NCI-H128 (cell line): ENCODE results near the gene EXD2.
"Not testable (repeated sequence)": the region's sequence is repeated elsewhere in the genome, so short reads cannot be mapped to it uniquely, and the experiment has no call there.

ENCODE experiments used
- DNase-seq: peaks from one replicate; lab custom pipeline; 2025; ENCODE audit not compliant: unreplicated experiment; lab: John Stamatoyannopoulos, UW

Gene EXD2

GRCh38 chr14:69274321-69274720, 83.0 kb downstream of the EXD2 start:
- DNase-seq = no peak

- DNase-seq = no peak
Measured at GRCh38 chr14:69275331-69275730, 84.0 kb downstream of the EXD2 start.

DNA sequence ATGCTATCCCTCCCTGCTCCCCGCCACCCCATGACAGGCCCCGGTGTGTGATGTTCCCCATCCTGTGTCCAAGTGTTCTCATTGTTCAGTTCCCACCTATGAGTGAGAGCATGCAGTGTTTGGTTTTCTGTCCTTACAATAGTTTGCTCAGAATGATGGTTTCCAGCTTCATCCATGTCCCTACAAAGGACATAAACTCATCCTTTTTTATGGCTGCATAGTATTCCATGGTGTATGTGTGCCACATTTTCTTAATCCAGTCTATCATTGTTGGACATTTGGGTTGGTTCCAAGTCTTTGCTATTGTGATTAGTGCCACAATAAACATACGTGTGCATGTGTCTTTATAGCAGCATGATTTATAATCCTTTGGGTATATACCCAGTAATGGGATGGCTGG, 86.1 kb downstream of the EXD2 start:
- not testable (repeated sequence) for DNase-seq

DNA sequence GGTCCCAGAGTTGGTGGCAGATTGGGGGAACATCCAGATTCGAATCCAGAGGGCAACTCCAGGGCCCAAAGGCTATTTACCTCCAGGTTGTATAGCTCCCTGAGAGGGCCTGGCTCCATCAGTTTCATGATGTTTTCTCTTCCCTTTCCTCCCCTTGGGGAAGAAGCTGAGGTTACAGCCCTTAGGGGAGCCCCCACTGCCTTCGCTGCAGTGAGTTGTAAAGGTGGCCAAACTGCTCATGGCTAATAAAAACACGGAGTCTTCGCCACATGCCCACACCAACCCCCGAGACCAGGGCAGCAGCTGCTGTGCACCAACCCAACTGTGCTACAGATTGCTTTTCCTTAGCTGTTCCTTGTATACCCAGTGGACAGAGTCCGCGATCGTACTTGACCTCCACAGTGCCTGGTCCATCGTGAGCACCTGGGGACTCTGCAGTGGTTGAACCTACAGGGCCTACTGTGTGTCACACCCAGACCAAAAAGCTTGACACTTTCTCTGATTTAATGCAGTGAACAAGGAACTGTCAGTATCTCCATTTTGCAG, 89.5 kb downstream of the EXD2 start:
- DNase-seq = no peak

GRCh38 chr14:69281450-69282169, 90.3 kb downstream of the EXD2 start:
- no peak for DNase-seq

DNA sequence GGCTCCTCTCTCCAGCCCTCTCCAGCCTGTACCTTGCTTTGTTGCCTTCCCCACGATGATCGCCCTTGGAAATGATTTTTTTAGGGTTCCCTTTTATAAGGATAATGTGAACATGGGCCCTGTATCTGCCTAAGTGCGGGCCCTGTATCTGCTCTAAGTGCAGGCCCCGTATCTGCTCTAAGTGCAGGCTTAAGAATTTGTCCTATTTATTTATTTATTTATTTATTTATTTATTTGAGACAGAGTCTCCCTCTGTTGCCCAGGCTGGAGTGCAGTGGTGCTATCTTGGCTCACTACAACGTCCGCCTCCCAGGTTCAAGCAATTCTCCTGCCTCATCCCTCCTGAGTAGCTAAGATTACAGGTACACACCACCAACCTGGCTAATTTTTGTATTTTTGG, 91.2 kb downstream of the EXD2 start:
- no peak for DNase-seq

GRCh38 chr14:69284170-69284569, 92.9 kb downstream of the EXD2 start:
- no peak for DNase-seq

DNA sequence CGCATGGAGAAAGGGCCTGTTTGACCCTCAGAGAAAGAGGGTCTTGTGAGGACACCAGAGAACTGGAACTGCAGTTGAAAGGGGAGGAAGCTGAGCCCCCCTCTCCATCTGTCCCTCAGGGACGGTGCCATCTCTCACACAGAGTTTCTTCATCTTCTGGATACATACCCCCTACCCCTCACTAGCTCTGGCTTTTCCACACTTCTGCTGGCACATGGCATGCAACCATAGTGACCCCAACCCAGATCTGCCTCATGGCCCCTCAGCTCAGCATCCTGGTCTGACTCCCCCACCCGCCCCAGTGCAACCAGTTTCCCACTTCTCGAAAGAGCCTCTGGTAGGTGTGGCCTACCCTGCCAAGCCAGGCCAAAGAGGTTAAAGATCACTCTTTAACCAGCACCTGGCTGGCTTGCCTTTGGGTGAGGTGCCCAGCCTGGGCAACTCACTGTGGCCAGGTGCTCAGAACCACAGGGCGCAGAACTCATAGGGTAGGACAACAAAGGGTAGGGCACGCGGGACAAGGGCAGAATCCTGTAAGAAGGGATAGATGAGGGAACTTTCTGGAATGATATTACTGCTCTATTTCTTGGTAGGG, 94.5 kb downstream of the EXD2 start:
- no peak for DNase-seq

DNA sequence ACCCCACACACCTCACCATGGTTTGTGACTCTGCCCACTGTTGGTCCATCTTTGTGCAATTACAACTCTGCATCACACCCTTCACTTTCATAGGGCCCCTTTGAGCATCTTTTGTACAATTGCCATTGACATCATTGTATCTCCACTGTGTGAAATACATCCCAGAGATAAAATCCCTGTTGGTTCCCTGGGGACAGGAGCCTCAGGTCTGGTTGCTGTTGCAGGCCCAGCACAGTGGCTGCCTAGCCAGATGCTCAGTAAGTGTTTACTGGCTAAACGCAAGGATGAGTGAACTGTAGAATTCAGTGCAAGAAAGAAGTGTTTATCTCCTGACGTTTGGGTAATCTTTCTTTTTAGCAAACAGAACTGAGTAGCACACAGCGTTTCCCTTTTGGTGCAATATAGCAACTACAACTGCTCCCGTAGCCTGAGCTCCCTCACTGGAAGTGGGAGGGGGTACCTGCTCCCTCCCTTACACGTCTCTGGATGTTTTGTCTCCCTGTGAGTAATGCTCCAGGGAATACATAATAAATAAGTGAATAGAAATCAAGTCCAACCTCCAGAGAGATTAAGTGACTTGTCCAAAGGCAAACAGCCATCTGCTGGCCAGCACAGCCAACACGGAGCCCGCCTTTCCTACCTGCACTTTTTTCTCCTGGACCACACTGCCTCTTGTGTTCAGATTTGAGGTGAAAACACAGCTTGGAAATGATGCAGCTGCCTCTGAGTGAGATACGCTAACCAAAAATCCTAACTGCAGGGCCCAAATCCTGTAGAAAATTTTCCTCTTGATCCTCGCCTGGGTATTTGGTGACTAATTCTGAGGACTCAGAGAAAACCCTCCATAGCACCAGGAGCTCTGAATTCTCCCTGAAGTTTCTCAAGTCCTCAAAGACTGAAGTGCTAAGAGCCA, 96.1 kb downstream of the EXD2 start:
- DNase-seq = no peak

GRCh38 chr14:69288011-69288771, 96.9 kb downstream of the EXD2 start:
- DNase-seq = no peak

- no peak for DNase-seq
Measured at GRCh38 chr14:69288956-69289705, 97.8 kb downstream of the EXD2 start.

DNA sequence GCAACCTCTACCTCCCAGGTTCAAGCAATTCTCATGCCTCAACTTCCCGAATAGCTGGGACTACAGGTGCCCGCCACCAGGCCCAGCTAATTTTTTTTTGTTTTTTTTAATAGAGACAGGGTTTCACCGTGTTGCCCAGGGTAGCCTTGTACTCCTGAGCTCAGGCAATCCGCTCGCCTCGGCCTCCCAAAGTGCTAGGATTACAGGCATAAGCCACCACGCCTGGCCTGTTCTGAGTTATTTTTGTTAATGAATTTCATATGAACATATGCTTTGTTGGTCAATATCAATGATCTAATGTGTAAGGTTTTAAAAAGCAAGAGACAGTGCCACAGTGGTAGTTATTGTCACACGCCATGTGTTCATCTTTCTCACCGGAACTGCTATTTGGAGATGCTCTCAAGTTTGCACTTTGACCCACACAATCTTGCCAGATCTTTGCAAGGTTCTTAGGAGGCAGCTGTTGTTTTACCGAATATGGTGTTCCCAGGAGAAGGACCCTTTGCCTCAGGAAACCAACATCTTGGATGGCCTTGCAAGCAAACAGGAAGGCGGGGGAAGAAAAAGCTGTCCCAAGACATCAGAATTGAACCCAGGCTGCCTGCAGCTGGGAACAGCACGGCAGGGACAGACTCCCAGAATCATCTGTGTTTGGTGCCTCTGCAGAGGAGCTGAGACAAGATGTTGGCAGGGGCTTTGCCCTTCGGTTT, 98.7 kb downstream of the EXD2 start:
- DNase-seq = no peak

GRCh38 chr14:69290881-69291280, 99.6 kb downstream of the EXD2 start:
- DNase-seq = not testable (repeated sequence)

DNA sequence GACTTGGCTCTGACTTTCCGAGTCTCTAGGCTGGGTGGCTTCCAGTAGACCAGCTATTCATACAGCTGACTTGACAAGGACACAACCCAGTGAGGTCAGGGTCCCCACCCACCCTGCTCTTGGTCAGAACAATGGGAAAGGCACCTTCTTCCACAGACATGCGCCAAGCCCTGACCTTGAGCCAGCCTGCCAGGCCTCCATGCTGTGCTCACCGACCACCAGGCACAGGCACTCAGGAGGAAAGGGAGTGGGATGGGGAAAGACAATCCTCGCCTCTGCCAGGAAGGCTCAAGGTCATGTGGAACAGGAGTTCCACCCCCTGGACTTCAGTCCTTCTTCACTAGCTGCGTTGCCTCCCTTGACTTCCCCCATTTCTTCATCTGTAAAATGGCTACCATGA, 100.1 kb downstream of the EXD2 start:
- DNase-seq = no peak

DNA sequence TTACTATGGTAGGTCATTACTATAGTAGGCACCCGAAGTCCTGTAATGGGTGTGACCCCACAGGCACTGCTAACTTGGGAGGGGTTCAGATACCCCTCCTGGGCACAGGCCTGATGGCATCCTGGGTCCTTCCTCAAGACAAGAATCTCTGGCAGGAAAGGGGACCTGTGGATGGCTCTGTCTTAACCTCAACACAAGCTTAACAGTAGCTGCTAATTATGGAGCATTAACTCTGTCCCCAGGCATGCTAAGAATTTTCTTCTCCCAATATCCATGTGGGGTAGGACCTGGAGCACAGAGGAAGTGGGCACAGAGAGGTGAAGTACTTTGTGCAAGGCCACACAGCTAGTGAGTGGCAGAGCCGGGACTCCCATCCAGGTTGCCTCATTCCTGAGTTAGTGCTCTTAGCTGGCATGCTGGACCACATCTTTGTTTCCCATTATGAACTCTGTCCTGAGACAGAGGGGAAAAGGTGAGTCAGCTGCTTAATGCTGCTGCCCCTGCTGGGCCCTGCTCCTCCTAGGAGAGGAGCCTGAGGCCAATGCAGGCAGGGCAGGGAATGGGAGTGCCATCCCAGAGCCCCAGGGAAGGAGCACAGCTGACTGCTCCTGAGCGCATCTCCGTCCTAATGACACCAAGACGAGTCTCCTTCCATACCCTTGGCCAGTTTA, 100.7 kb downstream of the EXD2 start:
- no peak for DNase-seq
